Measurements from ENCODE around the gene LGALSL. TPM values are rescaled to one million over a fixed set of nuclear protein-coding genes. Genes with fewer than 3 reads are reported as not detected.

The LGALSL gene
- total RNA-seq, 1 experiment from 2014 or later: 23.8 TPM

DNA sequence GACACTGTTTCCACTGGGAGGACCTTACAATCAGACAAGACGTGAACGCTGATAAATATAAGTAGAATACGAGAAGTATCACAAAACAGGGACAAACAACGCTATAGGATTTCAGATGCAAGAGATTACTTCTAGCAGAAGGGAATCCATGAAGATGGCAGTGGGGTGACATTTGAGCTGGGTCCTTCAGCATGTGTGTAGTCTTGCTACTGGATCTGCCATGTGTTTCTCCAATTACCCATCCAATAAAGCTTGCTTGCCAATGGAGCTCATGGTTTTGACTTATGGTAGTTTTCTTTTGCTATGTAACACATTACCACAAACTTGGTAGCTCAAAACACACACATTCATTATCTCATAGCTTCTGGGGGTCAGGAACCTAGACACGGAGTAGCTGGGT lies 32.8 kb upstream of the LGALSL start:
- no peak overlapping the region for H2BK12ac ChIP-seq (ENCODE audit: insufficient read length, low read depth, low read length)
- H3K56ac ChIP-seq (ENCODE audit: insufficient read length, low read depth, low read length): no peak overlapping the region
- no peak overlapping the region for H4K5ac ChIP-seq (ENCODE audit: insufficient read length, low read depth, low read length)
- H3K18ac ChIP-seq (ENCODE audit: insufficient read length, low read depth, low read length): no peak overlapping the region
- H2AK5ac ChIP-seq (ENCODE audit: insufficient read length, low read length): no peak overlapping the region
- Mint-ChIP-seq H3K4me1 (peaks cover 9 to 16% of the 10 kb centered on the region in 2 experiments), H3K27ac (no peak overlapping the region), H3K9me3 (no peaks in the 10 kb centered on the region), H3K4me3 (no peak overlapping the region), H3K27me3 (ENCODE audit: low read depth) (peaks cover 1% of the 10 kb centered on the region; the same call in 1 of the 2 replicates), H3K36me3 (ENCODE audit: insufficient read depth in 1 of 3, low read depth in 3 of 3) (no peaks in the 10 kb centered on the region; a peak in 1 of 7 replicates)
- H2BK5ac ChIP-seq (ENCODE audit: insufficient read length, low read length): no peak overlapping the region
- no peak for DNase-seq
- H3K23ac ChIP-seq (ENCODE audit: insufficient read length, low read depth, low read length): no peak overlapping the region
- no peak overlapping the region for H2BK15ac ChIP-seq (ENCODE audit: low read depth, low read length)
- H3K27me3 ChIP-seq (ENCODE audit: insufficient read depth, low read length): no peaks in the 10 kb centered on the region
- H3K79me2 ChIP-seq (ENCODE audit: insufficient read depth, low read length): no peaks in the 10 kb centered on the region
- no peaks in the 10 kb centered on the region for H3K9me3 ChIP-seq (ENCODE audit: control insufficient read depth, low read depth, low read length)
- no peak overlapping the region for H3K4me2 ChIP-seq (ENCODE audit: insufficient read depth, insufficient read length, low read length)
- H2BK120ac ChIP-seq (ENCODE audit: low read depth, low read length, poor library complexity, severe bottlenecking): no peak overlapping the region
- TF ChIP-seq, protein P1, sequence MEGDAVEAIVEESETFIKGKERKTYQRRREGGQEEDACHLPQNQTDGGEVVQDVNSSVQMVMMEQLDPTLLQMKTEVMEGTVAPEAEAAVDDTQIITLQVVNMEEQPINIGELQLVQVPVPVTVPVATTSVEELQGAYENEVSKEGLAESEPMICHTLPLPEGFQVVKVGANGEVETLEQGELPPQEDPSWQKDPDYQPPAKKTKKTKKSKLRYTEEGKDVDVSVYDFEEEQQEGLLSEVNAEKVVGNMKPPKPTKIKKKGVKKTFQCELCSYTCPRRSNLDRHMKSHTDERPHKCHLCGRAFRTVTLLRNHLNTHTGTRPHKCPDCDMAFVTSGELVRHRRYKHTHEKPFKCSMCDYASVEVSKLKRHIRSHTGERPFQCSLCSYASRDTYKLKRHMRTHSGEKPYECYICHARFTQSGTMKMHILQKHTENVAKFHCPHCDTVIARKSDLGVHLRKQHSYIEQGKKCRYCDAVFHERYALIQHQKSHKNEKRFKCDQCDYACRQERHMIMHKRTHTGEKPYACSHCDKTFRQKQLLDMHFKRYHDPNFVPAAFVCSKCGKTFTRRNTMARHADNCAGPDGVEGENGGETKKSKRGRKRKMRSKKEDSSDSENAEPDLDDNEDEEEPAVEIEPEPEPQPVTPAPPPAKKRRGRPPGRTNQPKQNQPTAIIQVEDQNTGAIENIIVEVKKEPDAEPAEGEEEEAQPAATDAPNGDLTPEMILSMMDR (conservative IDR thresholded peaks at IDR 0.05): no peak
- no peak overlapping the region for H4K91ac ChIP-seq (ENCODE audit: insufficient read length, low read depth, low read length)
- H2AFZ ChIP-seq (ENCODE audit: low read length): no peak overlapping the region
- no peak overlapping the region for H3K14ac ChIP-seq (ENCODE audit: insufficient read depth, low read length)
- no peaks in the 10 kb centered on the region for H3K23me2 ChIP-seq (ENCODE audit: insufficient read length, low read depth, low read length, poor library complexity, severe bottlenecking)
- no peak overlapping the region for H3K9ac ChIP-seq (ENCODE audit: extremely low read depth, insufficient read length, low read length)
- H3T11ph ChIP-seq (ENCODE audit: low read length): no peak overlapping the region
- H4K8ac ChIP-seq (replicated peaks; ENCODE audit: insufficient read length, low read depth, low read length): no peak overlapping the region
- H3K79me1 ChIP-seq (ENCODE audit: insufficient read depth, low read depth, low read length, poor library complexity, severe bottlenecking): no peaks in the 10 kb centered on the region
- H4K20me1 ChIP-seq (ENCODE audit: control insufficient read depth, insufficient read depth, insufficient read length): no peaks in the 10 kb centered on the region
- H3K27ac ChIP-seq (ENCODE audit: insufficient read length, low read depth, low read length): no peak overlapping the region
- no peak overlapping the region for H2BK20ac ChIP-seq (ENCODE audit: low read depth, low read length, poor library complexity, severe bottlenecking)
- no CpG with 5 or more reads among the region's 5 CpGs for WGBS (ENCODE audit: extremely low coverage, insufficient read length, low lambda C conversion rate)
- no peak overlapping the region for H3K4ac ChIP-seq (ENCODE audit: low read depth, low read length)
- no peaks in the 10 kb centered on the region for H3K4me1 ChIP-seq (ENCODE audit: insufficient read depth, low read length)

All from H9 (cell line).